SK-N-SH treated with all-trans-retinoic acid at 6 μM for 48 hours (cell line): Measurements from ENCODE around the gene ZNF511.

Experiments
- ATAC-seq: fragments of 200-7000 bp; cut with Tn5 transposase; 3 replicates; pipeline ENCODE4 v1.9.1; 2020; ENCODE audit warnings: mild to moderate bottlenecking, moderate library complexity
- ARNTL ChIP-seq: fragments of 450-650 bp; formaldehyde crosslinking; IDR thresholded peaks from 2 replicates; pipeline ENCODE4 v1.5.0; 2020; ENCODE audit warnings: low read depth, mild to moderate bottlenecking, moderate library complexity, borderline replicate concordance
- BACH2 ChIP-seq: fragments of 250-450 bp; sonication (Bioruptor Pico); IDR thresholded peaks from 2 replicates; pipeline ENCODE4 v1.9.0; 2021; ENCODE audit warnings: mild to moderate bottlenecking, borderline replicate concordance
- CREB5 ChIP-seq: fragments of 250-450 bp; sonication (Bioruptor Pico); IDR thresholded peaks from 2 replicates; pipeline ENCODE4 v1.5.1; 2020; ENCODE audit warnings: low read depth, mild to moderate bottlenecking, moderate library complexity
- CSDC2 ChIP-seq: fragments of 250-450 bp; sonication (Bioruptor Pico); IDR thresholded peaks from 2 replicates; pipeline ENCODE4 v1.5.0; 2020; ENCODE audit warnings: mild to moderate bottlenecking, moderate library complexity
- CSRNP3 ChIP-seq: fragments of 250-450 bp; sonication (Bioruptor Pico); IDR thresholded peaks from 2 replicates; pipeline ENCODE4 v1.5.1; 2021; ENCODE audit warnings: mild to moderate bottlenecking, moderate library complexity
- GLIS3 ChIP-seq: fragments of 250-450 bp; sonication (Bioruptor Pico); IDR thresholded peaks from 2 replicates; pipeline ENCODE4 v1.5.0; 2020; ENCODE audit warnings: mild to moderate bottlenecking, moderate library complexity
- ISL1 ChIP-seq: fragments of 250-450 bp; sonication (Bioruptor Pico); IDR thresholded peaks from 2 replicates; pipeline ENCODE4 v2.1.2; 2022; ENCODE audit warnings: mild to moderate bottlenecking, moderate library complexity
- OSR1 ChIP-seq: fragments of 250-450 bp; sonication (Bioruptor Pico); IDR thresholded peaks from 2 replicates; pipeline ENCODE4 v1.8.0; 2022; ENCODE audit warnings: moderate library complexity, mild to moderate bottlenecking, inconsistent platforms
- PATZ1 ChIP-seq: fragments of 250-450 bp; sonication (Bioruptor Pico); IDR thresholded peaks from 2 replicates; pipeline ENCODE4 v1.8.0; 2020; ENCODE audit warnings: mild to moderate bottlenecking, moderate library complexity, borderline replicate concordance
- POU6F1 ChIP-seq: fragments of 250-450 bp; sonication (Bioruptor Pico); IDR thresholded peaks from 2 replicates; pipeline ENCODE4 v1.8.0; 2021; ENCODE audit warnings: low read depth, mild to moderate bottlenecking, moderate library complexity, borderline replicate concordance
- PPARA ChIP-seq: fragments of 250-450 bp; sonication (Bioruptor Pico); IDR thresholded peaks from 2 replicates; pipeline ENCODE4 v1.5.0; 2020; ENCODE audit warnings: mild to moderate bottlenecking, borderline replicate concordance
- RARB ChIP-seq: fragments of 250-450 bp; sonication (Bioruptor Pico); IDR thresholded peaks from 2 replicates; pipeline ENCODE4 v1.8.0; 2021; ENCODE audit warnings: mild to moderate bottlenecking, moderate library complexity
- SNAI2 ChIP-seq: fragments of 250-450 bp; sonication (Bioruptor Pico); IDR thresholded peaks from 2 replicates; pipeline ENCODE4 v1.5.0; 2020; ENCODE audit warnings: mild to moderate bottlenecking, moderate library complexity
- TCF4 ChIP-seq: fragments of 250-450 bp; sonication (Bioruptor Pico); IDR thresholded peaks from 2 replicates; pipeline ENCODE4 v1.8.0; 2021; ENCODE audit warnings: mild to moderate bottlenecking, moderate library complexity, borderline replicate concordance
- TOX ChIP-seq: fragments of 250-450 bp; sonication (Bioruptor Pico); IDR thresholded peaks from 2 replicates; pipeline ENCODE4 v1.8.0; 2021; ENCODE audit warnings: mild to moderate bottlenecking, moderate library complexity, borderline replicate concordance
- TSHZ2 ChIP-seq: fragments of 250-450 bp; sonication (Bioruptor Pico); IDR thresholded peaks from 2 replicates; pipeline ENCODE4 v1.5.0; 2020; ENCODE audit warnings: mild to moderate bottlenecking, moderate library complexity
- ZFP3 ChIP-seq: fragments of 250-450 bp; sonication (Bioruptor Pico); IDR thresholded peaks from 2 replicates; pipeline ENCODE4 v1.5.0; 2020; ENCODE audit warnings: mild to moderate bottlenecking, moderate library complexity
- ZFP30 ChIP-seq: fragments of 450-650 bp; formaldehyde crosslinking; IDR thresholded peaks from 2 replicates; pipeline ENCODE4 v1.5.0; 2022; ENCODE audit warnings: mild to moderate bottlenecking, moderate library complexity
- ZNF565 ChIP-seq: fragments of 450-650 bp; formaldehyde crosslinking; conservative IDR thresholded peaks from 2 replicates; pipeline ENCODE4 v1.5.0; 2020; ENCODE audit warnings: low read depth, mild to moderate bottlenecking, moderate library complexity
- ZNF70 ChIP-seq: fragments of 450-650 bp; formaldehyde crosslinking; IDR thresholded peaks from 2 replicates; pipeline ENCODE4 v1.5.0; 2020; ENCODE audit warnings: mild to moderate bottlenecking, moderate library complexity
- ZNF8 ChIP-seq: fragments of 450-650 bp; formaldehyde crosslinking; IDR thresholded peaks from 2 replicates; pipeline ENCODE4 v1.5.0; 2020; ENCODE audit warnings: mild to moderate bottlenecking, moderate library complexity

ZNF511 gene

GRCh38 chr10:133350283-133350949 lies 41.7 kb downstream of the ZNF511 start:
- TF ChIP-seq TSHZ2 (CRISPR knock-in tag) = no peak
- TF ChIP-seq TCF4 (CRISPR knock-in tag) = no peak
- TF ChIP-seq ZNF70 (CRISPR knock-in tag) = no peak
- no peak for TF ChIP-seq ZNF8 (CRISPR knock-in tag)
- TF ChIP-seq GLIS3 = no peak
- TF ChIP-seq POU6F1 (CRISPR knock-in tag) = no peak
- no peak for TF ChIP-seq BACH2
- no peak for TF ChIP-seq CREB5 (CRISPR knock-in tag)
- TF ChIP-seq SNAI2 (CRISPR knock-in tag) = no peak
- TF ChIP-seq ARNTL = no peak
- TF ChIP-seq CSDC2 (CRISPR knock-in tag) = no peak
- TF ChIP-seq RARB (CRISPR knock-in tag) = no peak
- TF ChIP-seq PATZ1 (CRISPR knock-in tag) = no peak
- no peak for TF ChIP-seq ZFP30
- no peak for TF ChIP-seq ZFP3 (CRISPR knock-in tag)
- TF ChIP-seq PPARA (CRISPR knock-in tag) = no peak
- no peak for TF ChIP-seq TOX
- TF ChIP-seq CSRNP3 (CRISPR knock-in tag) = no peak
- TF ChIP-seq OSR1 (CRISPR knock-in tag) = no peak
- ATAC-seq = peak; percentile 2; the same call in 1 of the 3 replicates

GRCh38 chr10:133350950-133351329 lies 42.2 kb downstream of the ZNF511 start:
- ATAC-seq = peak; percentile 13
- TF ChIP-seq ZNF8 (CRISPR knock-in tag) = no peak
- no peak for TF ChIP-seq OSR1 (CRISPR knock-in tag)

- ATAC-seq = peak; percentile 10
- TF ChIP-seq PPARA (CRISPR knock-in tag) = no peak
- TF ChIP-seq BACH2 = no peak
- no peak for TF ChIP-seq ZFP30
- TF ChIP-seq ZNF70 (CRISPR knock-in tag) = no peak
- TF ChIP-seq OSR1 (CRISPR knock-in tag) = no peak
- TF ChIP-seq RARB (CRISPR knock-in tag) = no peak
- TF ChIP-seq TCF4 (CRISPR knock-in tag) = no peak
- TF ChIP-seq CREB5 (CRISPR knock-in tag) = no peak
- TF ChIP-seq ZNF565 (CRISPR knock-in tag) = no peak
- TF ChIP-seq POU6F1 (CRISPR knock-in tag) = no peak
- TF ChIP-seq PATZ1 (CRISPR knock-in tag) = no peak
- TF ChIP-seq ISL1 = no peak
Observed at GRCh38 chr10:133351408-133352318, 42.9 kb downstream of the ZNF511 start.
